Measurements from ENCODE around the gene MGST1.
A peak's percentile ranks its signal among the peaks of the same experiment; 100 is the strongest.
"Not testable (repeated sequence)": the region's sequence is repeated elsewhere in the genome, so short reads cannot be mapped to it uniquely, and the experiment has no call there.

MGST1 gene

GRCh38 chr12:16349131-16349460 lies 1.7 kb downstream of the MGST1 start:
- WGBS, 2 experiments (ENCODE audit: insufficient coverage in 2 of 2): 24 to 28% methylated on average over 2 of the region's 3 CpGs
- Histone ChIP-seq H3K27ac (ENCODE audit: low read depth, low read length, severe bottlenecking) (peak overlapping the region; percentile 29), H3K4me1 (ENCODE audit: control insufficient read depth, insufficient read depth, low read length, poor library complexity, severe bottlenecking) (peaks cover 13% of the 10 kb centered on the region), H3K9me3 (ENCODE audit: control insufficient read depth, low read length) (no peaks in the 10 kb centered on the region), H3K4me3 (ENCODE audit: extremely low read depth, insufficient read depth, low read length, poor library complexity, severe bottlenecking) (peak overlapping the region; percentile 49), H3K36me3 (ENCODE audit: control insufficient read depth, insufficient read depth, low read length) (peaks cover 8% of the 10 kb centered on the region)

DNA sequence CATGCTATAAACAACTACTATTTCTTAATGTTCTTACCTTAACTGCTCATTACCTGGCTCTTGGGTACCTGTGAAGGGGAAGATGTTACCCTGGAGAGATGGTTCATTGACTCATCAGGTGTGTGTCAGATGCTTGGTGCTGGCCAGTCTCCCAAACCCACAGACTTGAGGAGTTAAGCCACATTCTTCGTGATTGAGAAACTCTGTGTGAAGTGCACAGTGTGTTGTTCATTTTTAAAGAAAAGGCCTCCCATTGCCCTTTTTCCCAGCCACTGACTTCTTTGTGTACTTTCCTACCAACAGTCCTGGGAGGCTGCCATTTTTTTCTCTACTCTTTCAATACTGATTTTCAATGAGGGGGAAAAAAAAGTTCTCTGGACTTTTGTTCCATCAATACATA lies 3.2 kb downstream of the MGST1 start:
- no peak overlapping the region for H3K4me3 ChIP-seq (ENCODE audit: extremely low read depth, insufficient read depth, low read length, poor library complexity, severe bottlenecking)
- peaks cover 13% of the 10 kb centered on the region for H3K4me1 ChIP-seq (ENCODE audit: control insufficient read depth, insufficient read depth, low read length, poor library complexity, severe bottlenecking)
- H3K27ac ChIP-seq (ENCODE audit: low read depth, low read length, severe bottlenecking): no peak overlapping the region
- H3K9me3 ChIP-seq (ENCODE audit: control insufficient read depth, low read length): no peaks in the 10 kb centered on the region
- WGBS, 2 experiments (ENCODE audit: insufficient coverage in 2 of 2): no CpG with 5 or more reads among the region's 1 CpG
- H3K36me3 ChIP-seq (ENCODE audit: control insufficient read depth, insufficient read depth, low read length): peaks cover 16% of the 10 kb centered on the region

GRCh38 chr12:16352481-16352880 lies 5.0 kb downstream of the MGST1 start:
- H3K27ac ChIP-seq (ENCODE audit: low read depth, low read length, severe bottlenecking): no peak overlapping the region
- WGBS, 2 experiments (ENCODE audit: insufficient coverage in 2 of 2): no CpG with 5 or more reads among the region's 1 CpG

DNA sequence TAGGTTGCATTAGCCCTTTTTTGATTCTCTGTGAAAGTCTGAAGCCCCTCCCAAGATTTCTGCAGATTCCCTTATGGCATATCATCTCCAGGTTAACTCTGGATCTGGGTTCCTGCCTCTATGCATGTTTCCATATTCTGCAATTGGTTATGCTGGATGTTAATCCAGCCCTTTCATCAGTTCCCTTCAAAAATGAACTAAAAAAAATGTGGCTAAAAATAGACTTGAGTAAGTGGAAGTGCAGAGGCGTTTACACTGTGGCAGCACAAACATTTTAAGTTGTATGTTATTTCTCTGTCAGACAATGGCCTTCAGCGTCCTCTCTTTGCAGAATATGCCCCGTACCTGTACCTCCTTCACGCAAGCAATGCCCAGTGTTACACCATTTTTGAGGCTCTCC lies 11.4 kb downstream of the MGST1 start:
- Histone ChIP-seq H3K4me1 (ENCODE audit: control insufficient read depth, insufficient read depth, low read length, poor library complexity, severe bottlenecking) (no peaks in the 10 kb centered on the region), H3K9me3 (ENCODE audit: control insufficient read depth, low read length) (no peaks in the 10 kb centered on the region), H3K4me3 (ENCODE audit: extremely low read depth, insufficient read depth, low read length, poor library complexity, severe bottlenecking) (no peak overlapping the region), H3K36me3 (ENCODE audit: control insufficient read depth, insufficient read depth, low read length) (peaks cover 40% of the 10 kb centered on the region), H3K27ac (ENCODE audit: low read depth, low read length, severe bottlenecking) (no peak overlapping the region)
- WGBS, 2 experiments (ENCODE audit: insufficient coverage in 2 of 2): 58 to 68% methylated on average over 4 of the region's 4 CpGs

More at GRCh38 chr12:16352481-16352880, 5.0 kb downstream of the MGST1 start:
- Histone ChIP-seq H3K36me3 (ENCODE audit: control insufficient read depth, insufficient read depth, low read length) (peaks cover 28% of the 10 kb centered on the region), H3K4me1 (ENCODE audit: control insufficient read depth, insufficient read depth, low read length, poor library complexity, severe bottlenecking) (peaks cover 13% of the 10 kb centered on the region), H3K4me3 (ENCODE audit: extremely low read depth, insufficient read depth, low read length, poor library complexity, severe bottlenecking) (no peak overlapping the region), H3K9me3 (ENCODE audit: control insufficient read depth, low read length) (no peaks in the 10 kb centered on the region)

- no peaks in the 10 kb centered on the region for H3K9me3 ChIP-seq (ENCODE audit: control insufficient read depth, low read length)
- WGBS, 2 experiments (ENCODE audit: insufficient coverage in 2 of 2): 50 to 57% methylated on average over 13 of the region's 20 CpGs
- peaks cover 34% of the 10 kb centered on the region for H3K36me3 ChIP-seq (ENCODE audit: control insufficient read depth, insufficient read depth, low read length)
These were observed 12.4 kb downstream of the MGST1 start for GRCh38 chr12:16359512-16360491.

GRCh38 chr12:16361142-16361783 lies 13.8 kb downstream of the MGST1 start:
- Histone ChIP-seq H3K36me3 (ENCODE audit: control insufficient read depth, insufficient read depth, low read length) (peaks cover 24% of the 10 kb centered on the region), H3K4me3 (ENCODE audit: extremely low read depth, insufficient read depth, low read length, poor library complexity, severe bottlenecking) (no peak overlapping the region), H3K4me1 (ENCODE audit: control insufficient read depth, insufficient read depth, low read length, poor library complexity, severe bottlenecking) (no peaks in the 10 kb centered on the region), H3K27ac (ENCODE audit: low read depth, low read length, severe bottlenecking) (no peak overlapping the region), H3K9me3 (ENCODE audit: control insufficient read depth, low read length) (no peaks in the 10 kb centered on the region)
- 90% methylated on average over 4 to 7 of the region's 7 CpGs for WGBS, 2 experiments (ENCODE audit: insufficient coverage in 2 of 2)

More at GRCh38 chr12:16359512-16360491, 12.4 kb downstream of the MGST1 start:
- Histone ChIP-seq H3K27ac (ENCODE audit: low read depth, low read length, severe bottlenecking) (no peak overlapping the region), H3K4me3 (ENCODE audit: extremely low read depth, insufficient read depth, low read length, poor library complexity, severe bottlenecking) (no peak overlapping the region), H3K4me1 (ENCODE audit: control insufficient read depth, insufficient read depth, low read length, poor library complexity, severe bottlenecking) (no peaks in the 10 kb centered on the region)

DNA sequence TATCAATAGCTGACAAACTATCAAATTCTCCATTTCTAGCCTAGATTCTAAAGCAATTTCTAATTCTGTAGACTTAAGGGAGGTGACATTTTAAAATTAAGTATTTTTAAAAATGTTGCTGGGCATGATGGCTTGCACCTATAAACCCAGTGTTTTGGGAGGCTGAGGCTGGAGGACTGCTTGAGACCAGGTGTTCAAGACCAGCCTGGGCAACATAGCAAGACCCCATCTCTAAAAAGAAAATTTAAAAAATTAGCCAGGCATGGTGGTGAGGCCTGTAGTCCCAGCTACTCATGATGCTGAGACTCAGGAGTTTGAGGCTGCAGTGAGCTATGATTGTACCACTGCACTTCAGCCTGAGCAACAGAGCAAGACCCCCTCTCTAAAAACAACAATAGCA lies 15.1 kb downstream of the MGST1 start:
- H3K4me1 ChIP-seq (ENCODE audit: control insufficient read depth, insufficient read depth, low read length, poor library complexity, severe bottlenecking): no peaks in the 10 kb centered on the region
- peaks cover 17% of the 10 kb centered on the region for H3K36me3 ChIP-seq (ENCODE audit: control insufficient read depth, insufficient read depth, low read length)
- no peak overlapping the region for H3K4me3 ChIP-seq (ENCODE audit: extremely low read depth, insufficient read depth, low read length, poor library complexity, severe bottlenecking)
- H3K27ac ChIP-seq (ENCODE audit: low read depth, low read length, severe bottlenecking): no peak overlapping the region
- no peaks in the 10 kb centered on the region for H3K9me3 ChIP-seq (ENCODE audit: control insufficient read depth, low read length)

GRCh38 chr12:16369156-16369555 lies 21.7 kb downstream of the MGST1 start:
- WGBS, 2 experiments (ENCODE audit: insufficient coverage in 2 of 2): 67 to 80% methylated on average over 1 of the region's 2 CpGs
- no peaks in the 10 kb centered on the region for H3K4me1 ChIP-seq (ENCODE audit: control insufficient read depth, insufficient read depth, low read length, poor library complexity, severe bottlenecking)
- H3K4me3 ChIP-seq (ENCODE audit: extremely low read depth, insufficient read depth, low read length, poor library complexity, severe bottlenecking): no peak overlapping the region
- H3K27ac ChIP-seq (ENCODE audit: low read depth, low read length, severe bottlenecking): no peak overlapping the region
- no peaks in the 10 kb centered on the region for H3K36me3 ChIP-seq (ENCODE audit: control insufficient read depth, insufficient read depth, low read length)
- no peaks in the 10 kb centered on the region for H3K9me3 ChIP-seq (ENCODE audit: control insufficient read depth, low read length)

- Histone ChIP-seq H3K4me3 (ENCODE audit: extremely low read depth, insufficient read depth, low read length, poor library complexity, severe bottlenecking) (no peak overlapping the region), H3K4me1 (ENCODE audit: control insufficient read depth, insufficient read depth, low read length, poor library complexity, severe bottlenecking) (no peaks in the 10 kb centered on the region), H3K27ac (ENCODE audit: low read depth, low read length, severe bottlenecking) (no peak overlapping the region), H3K36me3 (ENCODE audit: control insufficient read depth, insufficient read depth, low read length) (no peaks in the 10 kb centered on the region), H3K9me3 (ENCODE audit: control insufficient read depth, low read length) (no peaks in the 10 kb centered on the region)
- 83 to 100% methylated on average over 1 of the region's 1 CpG for WGBS, 2 experiments (ENCODE audit: insufficient coverage in 2 of 2)
These were observed 22.7 kb downstream of the MGST1 start for GRCh38 chr12:16370096-16370495.

- H3K36me3 ChIP-seq (ENCODE audit: control insufficient read depth, insufficient read depth, low read length); H3K4me1 ChIP-seq (ENCODE audit: control insufficient read depth, insufficient read depth, low read length, poor library complexity, severe bottlenecking); H3K27ac ChIP-seq (ENCODE audit: low read depth, low read length, severe bottlenecking); H3K9me3 ChIP-seq (ENCODE audit: control insufficient read depth, low read length); H3K4me3 ChIP-seq (ENCODE audit: extremely low read depth, insufficient read depth, low read length, poor library complexity, severe bottlenecking): not testable (repeated sequence)
- WGBS, 2 experiments (ENCODE audit: insufficient coverage in 2 of 2): 77 to 82% methylated on average over 11 to 18 of the region's 21 CpGs
These were observed 35.3 kb downstream of the MGST1 start for GRCh38 chr12:16382652-16383312.
